GM23338 (cell line): Measurements from ENCODE around the gene REEP5. TPM values are rescaled to one million over a fixed set of nuclear protein-coding genes. Genes with fewer than 3 reads are reported as not detected.

ENCODE experiments used
- ATAC-seq: fragments of 200-7000 bp; cut with Tn5 transposase; 3 replicates; pipeline ENCODE4 v1.9.1; 2020
- DNase-seq: peaks from one replicate; pipeline ENCODE4 v3.0.0-alpha.2; 2015; ENCODE audit warnings: low spot score
- H2AFZ ChIP-seq: fragments of 200-600 bp; sonication (generic); 2 replicates; pipeline ENCODE4 v1.8.0; 2016; ENCODE audit warnings: antibody characterized with exemption, mild to moderate bottlenecking, moderate library complexity
- H3F3A ChIP-seq: fragments of 200-600 bp; sonication (generic); replicated peaks from 2 replicates; pipeline ENCODE4 v1.8.0; 2017; ENCODE audit warnings: antibody characterized with exemption, mixed run types, low read depth
- H3K27ac ChIP-seq: fragments of 200-600 bp; sonication (generic); 2 replicates; pipeline ENCODE4 v1.6.1; 2016; ENCODE audit warnings: low read depth
- H3K27me3 ChIP-seq: fragments of 200-600 bp; sonication (generic); 2 replicates; pipeline ENCODE4 v1.8.0; 2016; ENCODE audit warnings: mild to moderate bottlenecking, mixed run types, moderate library complexity; ENCODE audit not compliant: insufficient read depth
- H3K36me3 ChIP-seq: fragments of 200-600 bp; sonication (generic); 2 replicates; pipeline ENCODE4 v1.8.0; 2016; ENCODE audit warnings: mild to moderate bottlenecking; ENCODE audit not compliant: insufficient read depth
- H3K4me1 ChIP-seq: fragments of 200-600 bp; sonication (generic); 2 replicates; pipeline ENCODE4 v1.8.0; 2016; ENCODE audit warnings: mild to moderate bottlenecking, moderate library complexity; ENCODE audit not compliant: insufficient read depth
- H3K4me2 ChIP-seq: fragments of 200-600 bp; sonication (generic); 2 replicates; pipeline ENCODE4 v1.7.1; 2017; ENCODE audit warnings: mixed run types
- H3K4me3 ChIP-seq: fragments of 200-600 bp; sonication (generic); 2 replicates; pipeline ENCODE4 v1.6.1; 2016; ENCODE audit warnings: mixed run types
- H3K79me2 ChIP-seq: fragments of 200-600 bp; sonication (generic); replicated peaks from 2 replicates; pipeline ENCODE4 v1.8.0; 2017; ENCODE audit warnings: mild to moderate bottlenecking; ENCODE audit not compliant: insufficient read depth
- H3K9me2 ChIP-seq: fragments of 200-600 bp; sonication (generic); 2 replicates; pipeline ENCODE4 v1.8.0; 2017; ENCODE audit not compliant: insufficient read depth
- H4K20me1 ChIP-seq: fragments of 200-600 bp; sonication (generic); replicated peaks from 2 replicates; pipeline ENCODE4 v1.8.0; 2017; ENCODE audit warnings: mild to moderate bottlenecking; ENCODE audit not compliant: insufficient read depth
- H3K27ac Mint-ChIP-seq: 2 replicates; pipeline ENCODE4 v1.8.0; 2020; ENCODE audit warnings: inconsistent platforms, mild to moderate bottlenecking, moderate library complexity, mixed read lengths
- H3K27me3 Mint-ChIP-seq: 3 replicates; pipeline ENCODE4 v1.8.0; 2022; ENCODE audit warnings: low read depth, mild to moderate bottlenecking, moderate library complexity, mixed read lengths, inconsistent platforms; ENCODE audit not compliant: insufficient read depth, poor library complexity
- H3K36me3 Mint-ChIP-seq: 3 replicates; pipeline ENCODE4 v1.8.0; 2021; ENCODE audit warnings: low read depth, mild to moderate bottlenecking, inconsistent platforms, moderate library complexity, mixed read lengths
- H3K4me1 Mint-ChIP-seq: 3 replicates; pipeline ENCODE4 v1.8.0; 2020; ENCODE audit warnings: mild to moderate bottlenecking, inconsistent platforms, mixed read lengths
- H3K4me3 Mint-ChIP-seq: 3 replicates; pipeline ENCODE4 v1.8.0; 2021; ENCODE audit warnings: moderate library complexity, mild to moderate bottlenecking, inconsistent platforms, mixed read lengths
- H3K9me3 Mint-ChIP-seq: 3 replicates; pipeline ENCODE4 v1.8.0; 2020; ENCODE audit warnings: moderate library complexity, mild to moderate bottlenecking, inconsistent platforms, mixed read lengths
- CREB1 ChIP-seq: fragments of 250-450 bp; sonication (Bioruptor Pico); IDR thresholded peaks from 2 replicates; pipeline ENCODE4 v1.5.0; 2020; ENCODE audit warnings: low read depth, mild to moderate bottlenecking, moderate library complexity
- EZH2 ChIP-seq: fragments of 200-600 bp; sonication (generic); IDR thresholded peaks from one replicate; pipeline ENCODE4 v1.8.0; 2017; ENCODE audit warnings: antibody characterized with exemption, mild to moderate bottlenecking, low read depth; ENCODE audit not compliant: unreplicated experiment
- EZH2phosphoT487 ChIP-seq: fragments of 200-600 bp; sonication (generic); IDR thresholded peaks from one replicate; pipeline ENCODE4 v1.8.1; 2018; ENCODE audit warnings: antibody characterized with exemption; ENCODE audit not compliant: unreplicated experiment
- JUNB ChIP-seq: IDR thresholded peaks from one replicate; pipeline ENCODE4 v1.6.1; 2016; ENCODE audit warnings: antibody characterized with exemption; ENCODE audit not compliant: unreplicated experiment
- NANOG ChIP-seq: IDR thresholded peaks from 2 replicates; pipeline ENCODE4 v1.6.1; 2016; ENCODE audit warnings: antibody characterized with exemption, borderline replicate concordance
- POLR2AphosphoS5 ChIP-seq: IDR thresholded peaks from 2 replicates; pipeline ENCODE4 v1.6.1; 2016; ENCODE audit warnings: antibody characterized with exemption, low read depth
- STAT1 ChIP-seq: IDR thresholded peaks from one replicate; pipeline ENCODE4 v1.6.1; 2016; ENCODE audit warnings: antibody characterized with exemption; ENCODE audit not compliant: unreplicated experiment
- ZNF114 ChIP-seq: fragments of 250-450 bp; sonication (Bioruptor Pico); IDR thresholded peaks from 2 replicates; pipeline ENCODE4 v1.5.0; 2020; ENCODE audit warnings: mild to moderate bottlenecking, moderate library complexity
- ZNF331 ChIP-seq: fragments of 250-450 bp; sonication (Bioruptor Pico); IDR thresholded peaks from 2 replicates; pipeline ENCODE4 v1.5.0; 2020; ENCODE audit warnings: low read depth, mild to moderate bottlenecking, moderate library complexity
- polyA plus RNA-seq: library from polyadenylated mRNA; unstranded; fragments of >200 nt; fragmentation: Nextera tagmentation; extraction: Ambion mirVana; gene quantifications from 2 replicates; pipeline ENCODE4 v1.2.1, GENCODE V29; 2016
- total RNA-seq: library from RNA; depleted of rRNA; stranded (reverse); fragments of >200 nt; shearing (Covaris generic); gene quantifications from 2 replicates; pipeline ENCODE4 v1.2.3, GENCODE V29; 2014
- TF ChIP-seq, protein P1 (sequence below): fragments of 250-450 bp; sonication (Bioruptor Pico); IDR thresholded peaks from 2 replicates; pipeline ENCODE4 v1.5.0; 2020; ENCODE audit warnings: mild to moderate bottlenecking, moderate library complexity
- TF ChIP-seq, protein P2 (sequence below): IDR thresholded peaks from 2 replicates; pipeline ENCODE4 v1.6.1; 2016; ENCODE audit warnings: antibody characterized with exemption
- TF ChIP-seq, protein P3 (sequence below), 2 experiments: fragments of 200-600 bp in 1 of 2; sonication (generic) in 1 of 2; conservative IDR thresholded peaks; 2 replicates each; pipeline versions ENCODE4 v1.5.1 to v1.6.1; 2016 to 2017; ENCODE audit warnings: antibody characterized with exemption in 2 of 2, low read depth in 2 of 2, mild to moderate bottlenecking in 2 of 2, moderate library complexity in 1 of 2
- TF ChIP-seq, protein P4 (sequence below): IDR thresholded peaks from one replicate; pipeline ENCODE4 v1.6.1; 2018; ENCODE audit warnings: antibody characterized with exemption; ENCODE audit not compliant: unreplicated experiment

REEP5 gene
- total and polyA plus RNA-seq, 2 experiments from 2014 or later: 32.5 to 111 TPM

DNA sequence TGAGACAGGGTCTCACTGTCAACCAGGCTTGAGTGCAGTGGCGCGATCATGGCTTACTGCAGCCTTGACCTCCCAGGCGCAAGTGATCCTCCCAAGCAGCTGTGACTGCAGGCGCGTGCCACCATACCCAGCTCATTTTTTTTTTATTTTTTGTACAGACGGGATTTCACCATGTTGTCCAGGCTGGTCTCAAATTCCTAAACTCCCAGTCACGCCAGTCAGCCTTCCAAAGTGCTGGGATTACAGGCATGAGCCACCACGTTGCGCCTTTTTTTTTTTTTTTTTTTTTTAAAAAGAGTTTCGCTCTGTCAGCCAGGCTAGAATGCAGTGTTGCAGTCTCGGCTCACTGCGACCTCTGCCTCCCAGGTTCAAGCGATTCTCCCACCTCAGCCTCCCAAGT lies 88.1 kb downstream of the REEP5 start:
- DNase-seq (no peak), ATAC-seq (no peak)
- no peak overlapping the region for H2AFZ ChIP-seq
- no peak overlapping the region for H3K27ac ChIP-seq
- H4K20me1 ChIP-seq: no peaks in the 10 kb centered on the region
- H3K79me2 ChIP-seq: no peaks in the 10 kb centered on the region
- Mint-ChIP-seq H3K36me3 (peaks cover 49% of the 10 kb centered on the region), H3K4me1 (no peaks in the 10 kb centered on the region), H3K27me3 (peaks cover 7% of the 10 kb centered on the region), H3K4me3 (no peak overlapping the region), H3K9me3 (no peaks in the 10 kb centered on the region), H3K27ac (no peak overlapping the region)
- no peaks in the 10 kb centered on the region for H3F3A ChIP-seq
- H3K4me2 ChIP-seq: no peak overlapping the region
- H3K9me2 ChIP-seq: no peaks in the 10 kb centered on the region
- TF ChIP-seq, protein P1, sequence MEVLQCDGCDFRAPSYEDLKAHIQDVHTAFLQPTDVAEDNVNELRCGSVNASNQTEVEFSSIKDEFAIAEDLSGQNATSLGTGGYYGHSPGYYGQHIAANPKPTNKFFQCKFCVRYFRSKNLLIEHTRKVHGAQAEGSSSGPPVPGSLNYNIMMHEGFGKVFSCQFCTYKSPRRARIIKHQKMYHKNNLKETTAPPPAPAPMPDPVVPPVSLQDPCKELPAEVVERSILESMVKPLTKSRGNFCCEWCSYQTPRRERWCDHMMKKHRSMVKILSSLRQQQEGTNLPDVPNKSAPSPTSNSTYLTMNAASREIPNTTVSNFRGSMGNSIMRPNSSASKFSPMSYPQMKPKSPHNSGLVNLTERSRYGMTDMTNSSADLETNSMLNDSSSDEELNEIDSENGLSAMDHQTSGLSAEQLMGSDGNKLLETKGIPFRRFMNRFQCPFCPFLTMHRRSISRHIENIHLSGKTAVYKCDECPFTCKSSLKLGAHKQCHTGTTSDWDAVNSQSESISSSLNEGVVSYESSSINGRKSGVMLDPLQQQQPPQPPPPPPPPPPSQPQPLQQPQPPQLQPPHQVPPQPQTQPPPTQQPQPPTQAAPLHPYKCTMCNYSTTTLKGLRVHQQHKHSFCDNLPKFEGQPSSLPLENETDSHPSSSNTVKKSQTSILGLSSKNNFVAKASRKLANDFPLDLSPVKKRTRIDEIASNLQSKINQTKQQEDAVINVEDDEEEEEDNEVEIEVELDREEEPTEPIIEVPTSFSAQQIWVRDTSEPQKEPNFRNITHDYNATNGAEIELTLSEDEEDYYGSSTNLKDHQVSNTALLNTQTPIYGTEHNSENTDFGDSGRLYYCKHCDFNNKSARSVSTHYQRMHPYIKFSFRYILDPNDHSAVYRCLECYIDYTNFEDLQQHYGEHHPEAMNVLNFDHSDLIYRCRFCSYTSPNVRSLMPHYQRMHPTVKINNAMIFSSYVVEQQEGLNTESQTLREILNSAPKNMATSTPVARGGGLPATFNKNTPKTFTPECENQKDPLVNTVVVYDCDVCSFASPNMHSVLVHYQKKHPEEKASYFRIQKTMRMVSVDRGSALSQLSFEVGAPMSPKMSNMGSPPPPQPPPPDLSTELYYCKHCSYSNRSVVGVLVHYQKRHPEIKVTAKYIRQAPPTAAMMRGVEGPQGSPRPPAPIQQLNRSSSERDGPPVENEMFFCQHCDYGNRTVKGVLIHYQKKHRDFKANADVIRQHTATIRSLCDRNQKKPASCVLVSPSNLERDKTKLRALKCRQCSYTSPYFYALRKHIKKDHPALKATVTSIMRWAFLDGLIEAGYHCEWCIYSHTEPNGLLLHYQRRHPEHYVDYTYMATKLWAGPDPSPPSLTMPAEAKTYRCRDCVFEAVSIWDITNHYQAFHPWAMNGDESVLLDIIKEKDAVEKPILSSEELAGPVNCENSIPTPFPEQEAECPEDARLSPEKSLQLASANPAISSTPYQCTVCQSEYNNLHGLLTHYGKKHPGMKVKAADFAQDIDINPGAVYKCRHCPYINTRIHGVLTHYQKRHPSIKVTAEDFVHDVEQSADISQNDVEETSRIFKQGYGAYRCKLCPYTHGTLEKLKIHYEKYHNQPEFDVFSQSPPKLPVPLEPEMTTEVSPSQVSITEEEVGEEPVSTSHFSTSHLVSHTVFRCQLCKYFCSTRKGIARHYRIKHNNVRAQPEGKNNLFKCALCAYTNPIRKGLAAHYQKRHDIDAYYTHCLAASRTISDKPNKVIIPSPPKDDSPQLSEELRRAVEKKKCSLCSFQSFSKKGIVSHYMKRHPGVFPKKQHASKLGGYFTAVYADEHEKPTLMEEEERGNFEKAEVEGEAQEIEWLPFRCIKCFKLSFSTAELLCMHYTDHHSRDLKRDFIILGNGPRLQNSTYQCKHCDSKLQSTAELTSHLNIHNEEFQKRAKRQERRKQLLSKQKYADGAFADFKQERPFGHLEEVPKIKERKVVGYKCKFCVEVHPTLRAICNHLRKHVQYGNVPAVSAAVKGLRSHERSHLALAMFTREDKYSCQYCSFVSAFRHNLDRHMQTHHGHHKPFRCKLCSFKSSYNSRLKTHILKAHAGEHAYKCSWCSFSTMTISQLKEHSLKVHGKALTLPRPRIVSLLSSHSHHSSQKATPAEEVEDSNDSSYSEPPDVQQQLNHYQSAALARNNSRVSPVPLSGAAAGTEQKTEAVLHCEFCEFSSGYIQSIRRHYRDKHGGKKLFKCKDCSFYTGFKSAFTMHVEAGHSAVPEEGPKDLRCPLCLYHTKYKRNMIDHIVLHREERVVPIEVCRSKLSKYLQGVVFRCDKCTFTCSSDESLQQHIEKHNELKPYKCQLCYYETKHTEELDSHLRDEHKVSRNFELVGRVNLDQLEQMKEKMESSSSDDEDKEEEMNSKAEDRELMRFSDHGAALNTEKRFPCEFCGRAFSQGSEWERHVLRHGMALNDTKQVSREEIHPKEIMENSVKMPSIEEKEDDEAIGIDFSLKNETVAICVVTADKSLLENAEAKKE (CRISPR knock-in tag): no peak
- TF ChIP-seq, protein P2, sequence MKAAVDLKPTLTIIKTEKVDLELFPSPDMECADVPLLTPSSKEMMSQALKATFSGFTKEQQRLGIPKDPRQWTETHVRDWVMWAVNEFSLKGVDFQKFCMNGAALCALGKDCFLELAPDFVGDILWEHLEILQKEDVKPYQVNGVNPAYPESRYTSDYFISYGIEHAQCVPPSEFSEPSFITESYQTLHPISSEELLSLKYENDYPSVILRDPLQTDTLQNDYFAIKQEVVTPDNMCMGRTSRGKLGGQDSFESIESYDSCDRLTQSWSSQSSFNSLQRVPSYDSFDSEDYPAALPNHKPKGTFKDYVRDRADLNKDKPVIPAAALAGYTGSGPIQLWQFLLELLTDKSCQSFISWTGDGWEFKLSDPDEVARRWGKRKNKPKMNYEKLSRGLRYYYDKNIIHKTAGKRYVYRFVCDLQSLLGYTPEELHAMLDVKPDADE: no peak
- TF ChIP-seq ZNF114 (CRISPR knock-in tag) (no peak), POLR2AphosphoS5 (no peak), CREB1 (CRISPR knock-in tag) (no peak), ZNF331 (no peak), JUNB (no peak), NANOG (no peak), STAT1 (no peak), EZH2 (no peak), EZH2phosphoT487 (no peak)
- TF ChIP-seq, protein P3, sequence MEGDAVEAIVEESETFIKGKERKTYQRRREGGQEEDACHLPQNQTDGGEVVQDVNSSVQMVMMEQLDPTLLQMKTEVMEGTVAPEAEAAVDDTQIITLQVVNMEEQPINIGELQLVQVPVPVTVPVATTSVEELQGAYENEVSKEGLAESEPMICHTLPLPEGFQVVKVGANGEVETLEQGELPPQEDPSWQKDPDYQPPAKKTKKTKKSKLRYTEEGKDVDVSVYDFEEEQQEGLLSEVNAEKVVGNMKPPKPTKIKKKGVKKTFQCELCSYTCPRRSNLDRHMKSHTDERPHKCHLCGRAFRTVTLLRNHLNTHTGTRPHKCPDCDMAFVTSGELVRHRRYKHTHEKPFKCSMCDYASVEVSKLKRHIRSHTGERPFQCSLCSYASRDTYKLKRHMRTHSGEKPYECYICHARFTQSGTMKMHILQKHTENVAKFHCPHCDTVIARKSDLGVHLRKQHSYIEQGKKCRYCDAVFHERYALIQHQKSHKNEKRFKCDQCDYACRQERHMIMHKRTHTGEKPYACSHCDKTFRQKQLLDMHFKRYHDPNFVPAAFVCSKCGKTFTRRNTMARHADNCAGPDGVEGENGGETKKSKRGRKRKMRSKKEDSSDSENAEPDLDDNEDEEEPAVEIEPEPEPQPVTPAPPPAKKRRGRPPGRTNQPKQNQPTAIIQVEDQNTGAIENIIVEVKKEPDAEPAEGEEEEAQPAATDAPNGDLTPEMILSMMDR (conservative IDR thresholded peaks at IDR 0.05; ENCODE audit: low read depth in 2 of 2): no peak
- TF ChIP-seq, protein P4, sequence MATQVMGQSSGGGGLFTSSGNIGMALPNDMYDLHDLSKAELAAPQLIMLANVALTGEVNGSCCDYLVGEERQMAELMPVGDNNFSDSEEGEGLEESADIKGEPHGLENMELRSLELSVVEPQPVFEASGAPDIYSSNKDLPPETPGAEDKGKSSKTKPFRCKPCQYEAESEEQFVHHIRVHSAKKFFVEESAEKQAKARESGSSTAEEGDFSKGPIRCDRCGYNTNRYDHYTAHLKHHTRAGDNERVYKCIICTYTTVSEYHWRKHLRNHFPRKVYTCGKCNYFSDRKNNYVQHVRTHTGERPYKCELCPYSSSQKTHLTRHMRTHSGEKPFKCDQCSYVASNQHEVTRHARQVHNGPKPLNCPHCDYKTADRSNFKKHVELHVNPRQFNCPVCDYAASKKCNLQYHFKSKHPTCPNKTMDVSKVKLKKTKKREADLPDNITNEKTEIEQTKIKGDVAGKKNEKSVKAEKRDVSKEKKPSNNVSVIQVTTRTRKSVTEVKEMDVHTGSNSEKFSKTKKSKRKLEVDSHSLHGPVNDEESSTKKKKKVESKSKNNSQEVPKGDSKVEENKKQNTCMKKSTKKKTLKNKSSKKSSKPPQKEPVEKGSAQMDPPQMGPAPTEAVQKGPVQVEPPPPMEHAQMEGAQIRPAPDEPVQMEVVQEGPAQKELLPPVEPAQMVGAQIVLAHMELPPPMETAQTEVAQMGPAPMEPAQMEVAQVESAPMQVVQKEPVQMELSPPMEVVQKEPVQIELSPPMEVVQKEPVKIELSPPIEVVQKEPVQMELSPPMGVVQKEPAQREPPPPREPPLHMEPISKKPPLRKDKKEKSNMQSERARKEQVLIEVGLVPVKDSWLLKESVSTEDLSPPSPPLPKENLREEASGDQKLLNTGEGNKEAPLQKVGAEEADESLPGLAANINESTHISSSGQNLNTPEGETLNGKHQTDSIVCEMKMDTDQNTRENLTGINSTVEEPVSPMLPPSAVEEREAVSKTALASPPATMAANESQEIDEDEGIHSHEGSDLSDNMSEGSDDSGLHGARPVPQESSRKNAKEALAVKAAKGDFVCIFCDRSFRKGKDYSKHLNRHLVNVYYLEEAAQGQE: no peak
- H3K4me3 ChIP-seq: no peak overlapping the region
- no peaks in the 10 kb centered on the region for H3K4me1 ChIP-seq
- H3K27me3 ChIP-seq: no peaks in the 10 kb centered on the region
- peaks cover 8% of the 10 kb centered on the region; the same call in 1 of the 2 replicates for H3K36me3 ChIP-seq
